Panc1 (cell line): ENCODE data around the gene SMYD2. TPM values are rescaled to one million over a fixed set of nuclear protein-coding genes. Genes with fewer than 3 reads are reported as not detected.

Experiments
- ATAC-seq: fragments of 200-7000 bp; cut with Tn5 transposase; 2 replicates; pipeline ENCODE4 v1.9.1; 2020; ENCODE audit warnings: mild to moderate bottlenecking, moderate library complexity
- BruUV-seq: library from RNA; stranded (reverse); fragments of 400-500 nt; replicated peaks from 2 replicates; lab custom pipeline; 2021; lab: Mats Ljungman, UMichigan
- CTCF ChIA-PET: fragments of 300-600 bp; sonication (Branson Sonifier 250); formaldehyde crosslinking; loops from one replicate; lab custom pipeline; 2022; ENCODE audit warnings: antibody characterized with exemption; lab: Charles Lee
- POLR2A ChIA-PET: fragments of 300-600 bp; sonication (Branson Sonifier 250); formaldehyde crosslinking; loops from one replicate; lab custom pipeline; 2022; ENCODE audit warnings: antibody characterized with exemption; lab: Charles Lee
- DNase-seq: peaks from one replicate; pipeline ENCODE4 v3.0.0-alpha.2; 2010; ENCODE audit warnings: low read depth, low spot score
- H3K27ac ChIP-seq: 2 replicates; pipeline ENCODE4 v1.5.1; 2011; ENCODE audit warnings: mild to moderate bottlenecking, low read length, inconsistent platforms
- H3K27me3 ChIP-seq: fragments of 200-500 bp; sonication (Bioruptor generic); 2 replicates; pipeline ENCODE4 v1.6.0; 2014; ENCODE audit warnings: low read length, inconsistent platforms; ENCODE audit not compliant: control insufficient read depth, insufficient read depth
- H3K36me3 ChIP-seq: fragments of 200-500 bp; sonication (Bioruptor generic); 2 replicates; pipeline ENCODE4 v1.5.1; 2014; ENCODE audit warnings: inconsistent platforms, mild to moderate bottlenecking, low read length, moderate library complexity; ENCODE audit not compliant: control insufficient read depth, insufficient read depth
- H3K4me1 ChIP-seq: 2 replicates; pipeline ENCODE4 v1.5.1; 2011; ENCODE audit warnings: inconsistent platforms, mild to moderate bottlenecking, low read length, moderate library complexity; ENCODE audit not compliant: control insufficient read depth, insufficient read depth
- H3K4me3 ChIP-seq, 2 experiments: 2 replicates each; pipeline ENCODE4 v1.5.1; 2011 to 2012; ENCODE audit warnings: low read depth in 2 of 2, low read length in 2 of 2, mild to moderate bottlenecking in 2 of 2, inconsistent platforms in 1 of 2, moderate library complexity in 1 of 2
- H3K9me3 ChIP-seq: fragments of 200-500 bp; sonication (Bioruptor generic); 2 replicates; pipeline ENCODE4 v1.5.1; 2014; ENCODE audit warnings: low read depth, mild to moderate bottlenecking, inconsistent platforms, low read length, moderate library complexity; ENCODE audit not compliant: control insufficient read depth, insufficient read depth
- POLR2AphosphoS5 ChIP-seq: IDR thresholded peaks from 2 replicates; pipeline ENCODE4 v1.6.1; 2012; ENCODE audit warnings: mild to moderate bottlenecking, low read depth, low read length, moderate library complexity
- REST ChIP-seq, 2 experiments: IDR thresholded peaks; 2 replicates each; pipeline ENCODE4 v1.6.1; 2011 to 2012; ENCODE audit warnings: low read depth in 2 of 2, control low read depth in 1 of 2, low read length in 1 of 2, mild to moderate bottlenecking in 1 of 2, moderate library complexity in 1 of 2; ENCODE audit not compliant: insufficient read depth in 1 of 2
- SIN3A ChIP-seq: IDR thresholded peaks from 2 replicates; pipeline ENCODE4 v1.6.1; 2012; ENCODE audit warnings: low read depth, mild to moderate bottlenecking, low read length, moderate library complexity, borderline replicate concordance; ENCODE audit not compliant: insufficient read depth
- TCF7L2 ChIP-seq: IDR thresholded peaks from 2 replicates; pipeline ENCODE4 v1.6.1; 2011; ENCODE audit warnings: mild to moderate bottlenecking, low read depth, low read length, inconsistent platforms
- in situ Hi-C: cut with HindIII; loops from 2 replicates; pipeline ENCODE4 v1.10.0; 2016; ENCODE audit warnings: low sequenced_read_pairs, low pct_unique_long_range_greater_than_20kb
- intact Hi-C: fragments of 100-400 bp; cut with micrococcal nuclease; formaldehyde crosslinking; loops from one replicate; pipeline ENCODE4 v1.10.0; 2022; ENCODE audit not compliant: unreplicated experiment
- total RNA-seq: library from RNA; stranded (reverse); gene quantifications from one replicate; pipeline ENCODE4 v1.2.1, GENCODE V29; 2021; ENCODE audit not compliant: unreplicated experiment
- TF ChIP-seq, protein P1 (sequence below): fragments of 450-650 bp; IDR thresholded peaks from 2 replicates; pipeline ENCODE4 v1.5.1; 2017; ENCODE audit warnings: mild to moderate bottlenecking

Gene SMYD2
- total RNA-seq, 1 experiment from 2014 or later = 31.0 TPM

GRCh38 chr1:214271174-214271858 is 9.6 kb upstream of the SMYD2 start:
- ChIA-PET CTCF (interaction anchor here (0.7 to 1.1 kb wide), 2 partner anchors 10 to 923 kb away, joined by 3 to 6 read pairs; no protein-coding TSS in a partner anchor), POLR2A (interaction anchor here (0.5 kb wide), 1 partner anchor 30 kb away, joined by 7 read pairs; no protein-coding TSS in a partner anchor)
- no peak overlapping the region for H3K27ac ChIP-seq
- ATAC-seq = no peak
- no peaks in the 10 kb centered on the region for H3K36me3 ChIP-seq
- intact Hi-C loops (no loop called here), in situ Hi-C loops (no loop called here)
- BruUV-seq = no TSS peak
- H3K4me3 ChIP-seq = no peak overlapping the region
- no peak for DNase-seq
- H3K9me3 ChIP-seq = no peaks in the 10 kb centered on the region
- H3K27me3 ChIP-seq = peaks cover 11% of the 10 kb centered on the region; the same call in 1 of the 2 replicates
- no peaks in the 10 kb centered on the region for H3K4me1 ChIP-seq
- no peak for TF ChIP-seq TCF7L2
- TF ChIP-seq, protein P1, sequence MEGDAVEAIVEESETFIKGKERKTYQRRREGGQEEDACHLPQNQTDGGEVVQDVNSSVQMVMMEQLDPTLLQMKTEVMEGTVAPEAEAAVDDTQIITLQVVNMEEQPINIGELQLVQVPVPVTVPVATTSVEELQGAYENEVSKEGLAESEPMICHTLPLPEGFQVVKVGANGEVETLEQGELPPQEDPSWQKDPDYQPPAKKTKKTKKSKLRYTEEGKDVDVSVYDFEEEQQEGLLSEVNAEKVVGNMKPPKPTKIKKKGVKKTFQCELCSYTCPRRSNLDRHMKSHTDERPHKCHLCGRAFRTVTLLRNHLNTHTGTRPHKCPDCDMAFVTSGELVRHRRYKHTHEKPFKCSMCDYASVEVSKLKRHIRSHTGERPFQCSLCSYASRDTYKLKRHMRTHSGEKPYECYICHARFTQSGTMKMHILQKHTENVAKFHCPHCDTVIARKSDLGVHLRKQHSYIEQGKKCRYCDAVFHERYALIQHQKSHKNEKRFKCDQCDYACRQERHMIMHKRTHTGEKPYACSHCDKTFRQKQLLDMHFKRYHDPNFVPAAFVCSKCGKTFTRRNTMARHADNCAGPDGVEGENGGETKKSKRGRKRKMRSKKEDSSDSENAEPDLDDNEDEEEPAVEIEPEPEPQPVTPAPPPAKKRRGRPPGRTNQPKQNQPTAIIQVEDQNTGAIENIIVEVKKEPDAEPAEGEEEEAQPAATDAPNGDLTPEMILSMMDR = peak; percentile 25; the same call in 1 of the 2 replicates

GRCh38 chr1:214271995-214272731 is 8.8 kb upstream of the SMYD2 start:
- no peak for DNase-seq
- no TSS peak for BruUV-seq
- Histone ChIP-seq H3K9me3 (no peaks in the 10 kb centered on the region), H3K4me3 (no peak overlapping the region), H3K27ac (no peak overlapping the region), H3K4me1 (no peaks in the 10 kb centered on the region), H3K36me3 (no peaks in the 10 kb centered on the region), H3K27me3 (peaks cover 11% of the 10 kb centered on the region; the same call in 1 of the 2 replicates)
- no peak for TF ChIP-seq POLR2AphosphoS5
- TF ChIP-seq SIN3A = no peak
- TF ChIP-seq, protein P1 = no peak
- TF ChIP-seq REST (IDR thresholded peaks at IDR 0.05; ENCODE audit: insufficient read depth in 1 of 2, low read depth in 2 of 2, low read length in 1 of 2) = no peak
- no peak for TF ChIP-seq TCF7L2
- CTCF ChIA-PET = interaction anchor here (1.1 kb wide), 1 partner anchor 11 kb away, joined by 3 read pairs; no protein-coding TSS in a partner anchor
- in situ Hi-C loops = no loop called here
- POLR2A ChIA-PET = no interaction called here
- ATAC-seq = no peak
- intact Hi-C loops = no loop called here
